Measurements from ENCODE around the gene HORMAD1.

DNA sequence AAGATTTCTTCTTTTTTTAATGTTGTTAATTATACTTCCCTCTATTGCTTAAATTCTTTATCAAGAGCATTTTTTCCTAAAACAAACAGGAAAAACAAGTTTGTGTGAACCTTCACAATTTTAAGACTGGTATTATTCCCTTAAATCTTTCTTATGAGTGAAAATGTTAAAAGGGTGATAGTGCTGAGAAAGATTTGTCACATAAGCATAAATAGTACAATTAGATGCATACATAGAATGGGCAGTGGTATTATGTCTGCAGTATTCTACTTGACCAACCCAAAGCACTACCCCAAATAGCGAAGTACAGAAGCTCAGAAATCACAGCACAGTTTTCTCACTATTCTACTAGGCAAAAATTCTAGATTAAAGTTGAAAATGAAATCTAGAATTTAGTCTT is 41.7 kb downstream of the HORMAD1 start:
- TF ChIP-seq REST (IDR thresholded peaks at IDR 0.05; ENCODE audit: borderline replicate concordance) (no peak), SMC3 (conservative IDR thresholded peaks at IDR 0.05; ENCODE audit: poor library complexity) (no peak), EZH2 (IDR thresholded peaks at IDR 0.05; ENCODE audit: borderline replicate concordance, insufficient read depth, low read length, poor library complexity, severe bottlenecking) (no peak), EP300 (conservative IDR thresholded peaks at IDR 0.05; ENCODE audit: poor library complexity, severe bottlenecking) (no peak), POLR2AphosphoS5 (IDR thresholded peaks at IDR 0.05) (no peak), RAD21 (conservative IDR thresholded peaks at IDR 0.05) (no peak)
- TF ChIP-seq, protein P1, sequence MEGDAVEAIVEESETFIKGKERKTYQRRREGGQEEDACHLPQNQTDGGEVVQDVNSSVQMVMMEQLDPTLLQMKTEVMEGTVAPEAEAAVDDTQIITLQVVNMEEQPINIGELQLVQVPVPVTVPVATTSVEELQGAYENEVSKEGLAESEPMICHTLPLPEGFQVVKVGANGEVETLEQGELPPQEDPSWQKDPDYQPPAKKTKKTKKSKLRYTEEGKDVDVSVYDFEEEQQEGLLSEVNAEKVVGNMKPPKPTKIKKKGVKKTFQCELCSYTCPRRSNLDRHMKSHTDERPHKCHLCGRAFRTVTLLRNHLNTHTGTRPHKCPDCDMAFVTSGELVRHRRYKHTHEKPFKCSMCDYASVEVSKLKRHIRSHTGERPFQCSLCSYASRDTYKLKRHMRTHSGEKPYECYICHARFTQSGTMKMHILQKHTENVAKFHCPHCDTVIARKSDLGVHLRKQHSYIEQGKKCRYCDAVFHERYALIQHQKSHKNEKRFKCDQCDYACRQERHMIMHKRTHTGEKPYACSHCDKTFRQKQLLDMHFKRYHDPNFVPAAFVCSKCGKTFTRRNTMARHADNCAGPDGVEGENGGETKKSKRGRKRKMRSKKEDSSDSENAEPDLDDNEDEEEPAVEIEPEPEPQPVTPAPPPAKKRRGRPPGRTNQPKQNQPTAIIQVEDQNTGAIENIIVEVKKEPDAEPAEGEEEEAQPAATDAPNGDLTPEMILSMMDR (IDR thresholded peaks at IDR 0.05; ENCODE audit: poor library complexity, severe bottlenecking) = no peak

Data from neural cell (in vitro differentiated cells).